GM19372 (cell line): Measurements from ENCODE around the gene GTF2A2.
"Not testable (repeated sequence)": the region's sequence is repeated elsewhere in the genome, so short reads cannot be mapped to it uniquely, and the experiment has no call there.

Experiments used
- ATAC-seq: cut with Tn5 transposase; IDR thresholded peaks from one replicate; pipeline ENCODE4 v1.9.1; 2021; ENCODE audit warnings: mild to moderate bottlenecking, low read depth, moderate library complexity; ENCODE audit not compliant: unreplicated experiment

The GTF2A2 gene

GRCh38 chr15:59676565-59676964 lies 19.2 kb upstream of the GTF2A2 start:
- ATAC-seq, result no peak

- no peak for ATAC-seq
Measured at GRCh38 chr15:59674361-59674877, 17.1 kb upstream of the GTF2A2 start.

GRCh38 chr15:59668556-59668955 lies 11.2 kb upstream of the GTF2A2 start:
- no peak for ATAC-seq

- ATAC-seq, result no peak
Measured at GRCh38 chr15:59662260-59662659, 4.9 kb upstream of the GTF2A2 start.

- no peak for ATAC-seq
Measured at GRCh38 chr15:59659366-59659765, 2.1 kb upstream of the GTF2A2 start.

- ATAC-seq, result no peak
Measured at GRCh38 chr15:59657635-59658125, 365 bp upstream of the GTF2A2 start.

- no peak for ATAC-seq
Measured at GRCh38 chr15:59654046-59654445, 3.3 kb downstream of the GTF2A2 start.

GRCh38 chr15:59649603-59650002 lies 7.7 kb downstream of the GTF2A2 start:
- no peak for ATAC-seq

- no peak for ATAC-seq
Measured at GRCh38 chr15:59647085-59647484, 10.2 kb downstream of the GTF2A2 start.

- ATAC-seq, result no peak
Measured at GRCh38 chr15:59646277-59646676, 11.0 kb downstream of the GTF2A2 start.

GRCh38 chr15:59645812-59646211 lies 11.5 kb downstream of the GTF2A2 start:
- ATAC-seq, result not testable (repeated sequence)

- ATAC-seq, result no peak
Measured at GRCh38 chr15:59644756-59645155, 12.6 kb downstream of the GTF2A2 start.

GRCh38 chr15:59642351-59642750 lies 15.0 kb downstream of the GTF2A2 start:
- ATAC-seq, result no peak

- ATAC-seq, result not testable (repeated sequence)
Measured at GRCh38 chr15:59637507-59637906, 19.8 kb downstream of the GTF2A2 start.

- no peak for ATAC-seq
Measured at GRCh38 chr15:59636184-59636583, 21.1 kb downstream of the GTF2A2 start.

- no peak for ATAC-seq
Measured at GRCh38 chr15:59632714-59633113, 24.6 kb downstream of the GTF2A2 start.

GRCh38 chr15:59622289-59622688 lies 35.0 kb downstream of the GTF2A2 start:
- no peak for ATAC-seq

GRCh38 chr15:59618406-59618805 lies 38.9 kb downstream of the GTF2A2 start:
- ATAC-seq, result no peak

- no peak for ATAC-seq
Measured at GRCh38 chr15:59616379-59616778, 40.9 kb downstream of the GTF2A2 start.

GRCh38 chr15:59615661-59616060 lies 41.7 kb downstream of the GTF2A2 start:
- no peak for ATAC-seq

- ATAC-seq, result no peak
Measured at GRCh38 chr15:59614153-59614552, 43.2 kb downstream of the GTF2A2 start.

- ATAC-seq, result no peak
Measured at GRCh38 chr15:59611276-59612260, 45.7 kb downstream of the GTF2A2 start, which contains the start of gene GCNT3. TSS of gene GCNT3 (plus strand) at chr15:59611783. CDS start at chr15:59618239, 6,456 bp downstream.
